ENCODE measurements around the gene FADS3. TPM values are rescaled to one million over a fixed set of nuclear protein-coding genes. Genes with fewer than 3 reads are reported as not detected.

The FADS3 gene
- total and polyA plus RNA-seq, 2 donors (not counting 1 experiment from before 2014, with no cell fraction given): 225 to 256 TPM

GRCh38 chr11:61834278-61835048 is 56.9 kb downstream of the FADS3 start:
- Mint-ChIP-seq H3K27me3 (no peaks in the 10 kb centered on the region), H3K27ac (peak overlapping the region; percentile 89), H3K4me1 (peaks cover 26% of the 10 kb centered on the region), H3K4me3 (peak overlapping the region; percentile 29), H3K9me3 (ENCODE audit: insufficient read depth) (no peaks in the 10 kb centered on the region)
- Histone ChIP-seq H4K20me1 (ENCODE audit: control insufficient read depth, insufficient read depth, low read length, poor library complexity, severe bottlenecking) (no peaks in the 10 kb centered on the region), H3K36me3 (replicated peaks in 1 of 2; ENCODE audit: control extremely low read depth in 1 of 2, control insufficient read depth in 1 of 2, extremely low read depth in 1 of 2, insufficient read depth in 2 of 2, low read length in 1 of 2) (no peaks in the 10 kb centered on the region), H3K27ac (ENCODE audit: low read length in 2 of 2) (peak overlapping the region; percentile 2 to 68), H3K4me3 (ENCODE audit: control extremely low read depth in 1 of 5, extremely low read depth in 1 of 5, insufficient read depth in 1 of 5, low read depth in 2 of 5, low read length in 4 of 5) (no peak overlapping the region), H2AFZ (ENCODE audit: insufficient read depth, low read depth, low read length, poor library complexity, severe bottlenecking) (peak overlapping the region; percentile 95), H3K4me2 (replicated peaks; ENCODE audit: low read depth, low read length, poor library complexity, severe bottlenecking) (peak overlapping the region; percentile 67), H3K79me2 (ENCODE audit: control insufficient read depth, insufficient read depth, low read length) (no peaks in the 10 kb centered on the region), H3K4me1 (ENCODE audit: control insufficient read depth in 2 of 2, insufficient read depth in 2 of 2, low read length in 2 of 2) (peaks cover 17 to 25% of the 10 kb centered on the region in 2 donors), H3K9me3 (ENCODE audit: control extremely low read depth in 1 of 3, control insufficient read depth in 2 of 3, insufficient read depth in 1 of 3, low read length in 2 of 3) (peaks cover 0 to 3% (median 0%) of the 10 kb centered on the region in 3 donors), H3K27me3 (replicated peaks in 1 of 4; ENCODE audit: control extremely low read depth in 1 of 4, control insufficient read depth in 3 of 4, insufficient read depth in 4 of 4, low read length in 3 of 4) (peaks cover 0 to 2% (median under 1%) of the 10 kb centered on the region in 4 experiments), H3K9ac (ENCODE audit: low read length) (no peak overlapping the region)
- WGBS (ENCODE audit: insufficient coverage): 33% methylated on average over 11 of the region's 12 CpGs
- CTCF ChIA-PET: interaction anchor here (0.9 to 2.4 kb wide), 5 partner anchors 36 to 64 kb away, joined by 3 to 6 read pairs (median 4); no protein-coding TSS in a partner anchor
- intact Hi-C loops (cut with micrococcal nuclease): no loop called here
- DNase-seq (peak; percentile 66), ATAC-seq (ENCODE audit: low read depth) (peak; percentile 83)
- POLR2A ChIA-PET: interaction anchor here (0.6 to 1.4 kb wide), 2 partner anchors 17 to 36 kb away, joined by 3 read pairs; partner anchors contain the start of gene FADS1
- TF ChIP-seq CTCF (IDR thresholded peaks at IDR 0.05) (no peak), EZH2 (IDR thresholded peaks at IDR 0.05; ENCODE audit: borderline replicate concordance, insufficient read depth, low read depth, low read length, poor library complexity, severe bottlenecking) (no peak)

GRCh38 chr11:61833926-61834277 is 57.4 kb downstream of the FADS3 start:
- DNase-seq (no peak), ATAC-seq (ENCODE audit: low read depth) (no peak)
- no peaks in the 10 kb centered on the region for H4K20me1 ChIP-seq (ENCODE audit: control insufficient read depth, insufficient read depth, low read length, poor library complexity, severe bottlenecking)
- no peaks in the 10 kb centered on the region for H3K79me2 ChIP-seq (ENCODE audit: control insufficient read depth, insufficient read depth, low read length)
- Mint-ChIP-seq H3K9me3 (ENCODE audit: insufficient read depth) (no peaks in the 10 kb centered on the region), H3K27ac (peak overlapping the region; percentile 89), H3K4me1 (peaks cover 27% of the 10 kb centered on the region), H3K27me3 (no peaks in the 10 kb centered on the region), H3K4me3 (peak overlapping the region; percentile 61)
- 77% methylated on average over 12 of the region's 12 CpGs for WGBS (ENCODE audit: insufficient coverage)
- H3K4me1 ChIP-seq (ENCODE audit: control insufficient read depth in 2 of 2, insufficient read depth in 2 of 2, low read length in 2 of 2): peaks cover 23 to 30% of the 10 kb centered on the region in 2 donors
- H3K9ac ChIP-seq (ENCODE audit: low read length): no peak overlapping the region
- intact Hi-C loops (cut with micrococcal nuclease): no loop called here
- H3K9me3 ChIP-seq (ENCODE audit: control extremely low read depth in 1 of 3, control insufficient read depth in 2 of 3, insufficient read depth in 1 of 3, low read length in 2 of 3): peaks cover 0 to 3% (median 0%) of the 10 kb centered on the region in 3 donors
- ChIA-PET CTCF (interaction anchor here (0.9 to 2.4 kb wide), 5 partner anchors 36 to 65 kb away, joined by 3 to 6 read pairs (median 4); no protein-coding TSS in a partner anchor), POLR2A (interaction anchor here (1.4 kb wide), 1 partner anchor 17 kb away, joined by 3 read pairs; the partner anchor contains the start of gene FADS1)
- TF ChIP-seq CTCF (IDR thresholded peaks at IDR 0.05): no peak
- no peak for TF ChIP-seq EZH2 (IDR thresholded peaks at IDR 0.05; ENCODE audit: borderline replicate concordance, insufficient read depth, low read depth, low read length, poor library complexity, severe bottlenecking)
- H3K4me3 ChIP-seq (ENCODE audit: control extremely low read depth in 1 of 5, extremely low read depth in 1 of 5, insufficient read depth in 1 of 5, low read depth in 2 of 5, low read length in 4 of 5): no peak overlapping the region
- peak overlapping the region; percentile 95 for H2AFZ ChIP-seq (ENCODE audit: insufficient read depth, low read depth, low read length, poor library complexity, severe bottlenecking)
- H3K27me3 ChIP-seq (replicated peaks in 1 of 4; ENCODE audit: control extremely low read depth in 1 of 4, control insufficient read depth in 3 of 4, insufficient read depth in 4 of 4, low read length in 3 of 4): peaks cover 0 to 7% (median 2%) of the 10 kb centered on the region in 4 experiments
- peak overlapping the region; percentile 67 for H3K4me2 ChIP-seq (replicated peaks; ENCODE audit: low read depth, low read length, poor library complexity, severe bottlenecking)
- H3K27ac ChIP-seq (ENCODE audit: low read length in 2 of 2): peak overlapping the region; percentile 2 to 68
- H3K36me3 ChIP-seq (replicated peaks in 1 of 2; ENCODE audit: control extremely low read depth in 1 of 2, control insufficient read depth in 1 of 2, extremely low read depth in 1 of 2, insufficient read depth in 2 of 2, low read length in 1 of 2): no peaks in the 10 kb centered on the region
